ENCODE measurements around the gene S100B.

GRCh38 chr21:46603228-46603627 is 1.7 kb downstream of the S100B start:
- TF ChIP-seq POLR2A (IDR thresholded peaks at IDR 0.05) (no peak), CTCF (IDR thresholded peaks at IDR 0.05) (no peak)

Data from Peyer's patch (tissue), 4 donors.